HepG2 (cell line): ENCODE results near the gene FEM1C.

ENCODE experiments used
- ATF1 ChIP-seq: IDR thresholded peaks from 2 replicates; pipeline ENCODE4 v1.6.1; 2016; ENCODE audit warnings: mild to moderate bottlenecking, control low read depth
- BHLHE40 ChIP-seq: IDR thresholded peaks from 2 replicates; pipeline ENCODE4 v1.6.1; 2011; ENCODE audit warnings: low read length, improper control_type of control experiment
- CTCF ChIP-seq: sonication (generic); formaldehyde crosslinking; IDR thresholded peaks from 2 replicates; pipeline ENCODE4 v1.5.0; 2020; ENCODE audit warnings: mild to moderate bottlenecking, missing genetic modification reagents, moderate library complexity
- FOXJ3 ChIP-seq: sonication (generic); formaldehyde crosslinking; IDR thresholded peaks from 2 replicates; pipeline ENCODE4 v1.4.0; 2020; ENCODE audit warnings: missing genetic modification reagents, mild to moderate bottlenecking, borderline replicate concordance
- MAX ChIP-seq: IDR thresholded peaks from 2 replicates; pipeline ENCODE4 v1.6.1; 2012; ENCODE audit warnings: inconsistent platforms
- MYPOP ChIP-seq: sonication (generic); formaldehyde crosslinking; IDR thresholded peaks from 2 replicates; pipeline ENCODE4 v1.8.1; 2023; ENCODE audit warnings: mild to moderate bottlenecking, moderate library complexity, missing genetic modification reagents
- NFIC ChIP-seq: IDR thresholded peaks from 2 replicates; pipeline ENCODE4 v1.6.1; 2012; ENCODE audit warnings: mild to moderate bottlenecking, low read length, inconsistent platforms
- POLR2AphosphoS5 ChIP-seq: IDR thresholded peaks from 2 replicates; pipeline ENCODE4 v1.6.1; 2012; ENCODE audit warnings: low read depth, low read length
- SUZ12 ChIP-seq: fragments of 150-350 bp; IDR thresholded peaks from 2 replicates; pipeline ENCODE4 v1.6.1; 2014; ENCODE audit warnings: low read depth, low read length
- ZNF850 ChIP-seq: sonication (generic); formaldehyde crosslinking; conservative IDR thresholded peaks from 2 replicates; pipeline ENCODE4 v1.9.0; 2021; ENCODE audit warnings: mild to moderate bottlenecking, missing genetic modification reagents

GRCh38 chr5:115480900-115481299 lies 63.7 kb downstream of the FEM1C start:
- TF ChIP-seq CTCF (no peak), POLR2AphosphoS5 (no peak), ATF1 (no peak), ZNF850 (no peak), NFIC (no peak), FOXJ3 (CRISPR knock-in tag) (no peak), MAX (no peak), BHLHE40 (no peak), MYPOP (no peak), SUZ12 (no peak)
